LNCaP clone FGC (cell line): ENCODE measurements around the gene SLC12A3.
"Not testable (repeated sequence)": the region's sequence is repeated elsewhere in the genome, so short reads cannot be mapped to it uniquely, and the experiment has no call there.

Experiments
- DNase-seq: peaks from one replicate; pipeline ENCODE4 v3.0.0-alpha.2; 2011; ENCODE audit warnings: low read depth
- H3K4me3 ChIP-seq: 2 replicates; pipeline ENCODE4 v1.5.1; 2011; ENCODE audit warnings: mild to moderate bottlenecking, low read depth, low read length, control low read depth
- TF ChIP-seq, protein P1 (sequence below): IDR thresholded peaks from 2 replicates; pipeline ENCODE4 v1.5.1; 2012; ENCODE audit warnings: mild to moderate bottlenecking; ENCODE audit not compliant: control insufficient read depth, insufficient read depth; ENCODE audit errors: extremely low read depth

Gene SLC12A3

GRCh38 chr16:56868175-56868574, 3.2 kb downstream of the SLC12A3 start:
- H3K4me3 ChIP-seq: no peak overlapping the region
- no peak for DNase-seq
- TF ChIP-seq, protein P1, sequence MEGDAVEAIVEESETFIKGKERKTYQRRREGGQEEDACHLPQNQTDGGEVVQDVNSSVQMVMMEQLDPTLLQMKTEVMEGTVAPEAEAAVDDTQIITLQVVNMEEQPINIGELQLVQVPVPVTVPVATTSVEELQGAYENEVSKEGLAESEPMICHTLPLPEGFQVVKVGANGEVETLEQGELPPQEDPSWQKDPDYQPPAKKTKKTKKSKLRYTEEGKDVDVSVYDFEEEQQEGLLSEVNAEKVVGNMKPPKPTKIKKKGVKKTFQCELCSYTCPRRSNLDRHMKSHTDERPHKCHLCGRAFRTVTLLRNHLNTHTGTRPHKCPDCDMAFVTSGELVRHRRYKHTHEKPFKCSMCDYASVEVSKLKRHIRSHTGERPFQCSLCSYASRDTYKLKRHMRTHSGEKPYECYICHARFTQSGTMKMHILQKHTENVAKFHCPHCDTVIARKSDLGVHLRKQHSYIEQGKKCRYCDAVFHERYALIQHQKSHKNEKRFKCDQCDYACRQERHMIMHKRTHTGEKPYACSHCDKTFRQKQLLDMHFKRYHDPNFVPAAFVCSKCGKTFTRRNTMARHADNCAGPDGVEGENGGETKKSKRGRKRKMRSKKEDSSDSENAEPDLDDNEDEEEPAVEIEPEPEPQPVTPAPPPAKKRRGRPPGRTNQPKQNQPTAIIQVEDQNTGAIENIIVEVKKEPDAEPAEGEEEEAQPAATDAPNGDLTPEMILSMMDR: no peak

DNA sequence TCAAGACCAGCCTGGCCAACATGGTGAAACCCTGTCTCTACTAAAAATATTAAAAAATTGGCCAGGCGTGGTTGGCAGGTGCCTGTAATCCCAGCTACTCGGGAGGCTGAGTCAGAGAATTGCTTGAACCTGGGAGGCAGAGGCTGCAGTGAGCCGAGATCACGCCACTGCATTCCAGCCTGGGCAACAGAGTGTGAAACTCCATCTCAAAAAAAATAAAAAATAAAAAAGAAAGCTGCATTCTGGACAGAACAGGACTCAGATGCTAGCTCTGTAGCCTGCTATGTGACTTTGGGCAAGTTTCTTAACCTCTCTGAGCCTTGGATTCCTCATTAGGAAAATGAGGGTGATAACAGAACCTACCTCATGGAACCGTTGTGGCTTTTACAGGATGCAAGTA, 3.8 kb downstream of the SLC12A3 start:
- H3K4me3 ChIP-seq, DNase-seq: not testable (repeated sequence)

DNA sequence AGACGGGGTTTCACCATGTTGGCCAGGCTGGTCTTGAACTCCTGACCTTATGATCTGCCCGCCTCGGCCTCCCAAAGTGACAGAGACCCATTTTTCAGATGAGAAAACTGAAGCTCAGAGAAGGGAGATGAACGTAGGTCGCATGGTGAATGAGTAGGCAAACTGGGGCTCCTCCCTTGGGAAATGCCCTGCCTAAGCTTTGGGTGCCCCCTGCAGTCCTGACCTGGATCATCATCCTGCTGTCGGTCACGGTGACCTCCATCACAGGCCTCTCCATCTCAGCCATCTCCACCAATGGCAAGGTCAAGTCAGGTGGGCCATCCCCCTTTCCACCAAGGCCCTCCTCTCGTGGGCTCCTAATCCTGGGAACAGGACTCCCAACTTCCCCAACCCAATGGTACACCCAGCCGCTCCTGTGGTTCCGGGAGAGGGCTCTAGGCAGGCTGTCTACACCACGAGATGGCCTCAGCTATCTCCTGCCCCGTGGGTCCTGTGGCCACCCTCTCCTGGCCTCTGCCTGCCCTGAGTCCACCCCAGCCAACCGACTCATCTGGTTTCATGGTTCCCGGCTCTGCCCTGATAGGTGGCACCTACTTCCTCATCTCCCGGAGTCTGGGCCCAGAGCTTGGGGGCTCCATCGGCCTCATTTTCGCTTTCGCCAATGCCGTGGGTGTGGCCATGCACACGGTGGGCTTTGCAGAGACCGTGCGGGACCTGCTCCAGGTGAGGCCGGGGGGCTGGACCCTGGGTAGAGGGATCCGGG, 4.7 kb downstream of the SLC12A3 start:
- H3K4me3 ChIP-seq: no peak overlapping the region
- TF ChIP-seq, protein P1: peak; percentile 33
- no peak for DNase-seq

- H3K4me3 ChIP-seq: no peak overlapping the region
- TF ChIP-seq, protein P1: no peak
- DNase-seq: no peak
Observed at GRCh38 chr16:56870276-56870888, 5.4 kb downstream of the SLC12A3 start.

DNA sequence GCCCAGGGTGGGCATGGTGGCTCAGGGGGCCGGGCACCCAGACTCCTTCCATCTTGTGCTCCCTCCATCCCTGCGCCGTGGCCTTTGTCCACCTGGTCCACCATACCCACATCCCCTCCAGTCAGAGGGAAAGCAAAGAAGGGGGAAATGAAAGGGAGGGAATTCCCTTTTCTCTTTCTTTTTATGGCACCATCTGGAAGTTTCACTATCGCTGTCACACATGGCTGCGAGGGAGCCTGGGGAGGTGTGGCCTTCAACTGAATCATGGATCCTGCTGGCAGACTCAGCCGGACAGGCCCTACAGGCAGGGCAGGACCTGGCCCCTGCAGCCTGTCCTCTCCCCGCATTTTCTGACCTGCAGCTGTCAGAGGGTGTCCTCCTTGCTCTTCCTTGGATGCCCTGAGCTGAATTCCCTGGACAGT, 6.2 kb downstream of the SLC12A3 start:
- no peak for DNase-seq
- H3K4me3 ChIP-seq: no peak overlapping the region

DNA sequence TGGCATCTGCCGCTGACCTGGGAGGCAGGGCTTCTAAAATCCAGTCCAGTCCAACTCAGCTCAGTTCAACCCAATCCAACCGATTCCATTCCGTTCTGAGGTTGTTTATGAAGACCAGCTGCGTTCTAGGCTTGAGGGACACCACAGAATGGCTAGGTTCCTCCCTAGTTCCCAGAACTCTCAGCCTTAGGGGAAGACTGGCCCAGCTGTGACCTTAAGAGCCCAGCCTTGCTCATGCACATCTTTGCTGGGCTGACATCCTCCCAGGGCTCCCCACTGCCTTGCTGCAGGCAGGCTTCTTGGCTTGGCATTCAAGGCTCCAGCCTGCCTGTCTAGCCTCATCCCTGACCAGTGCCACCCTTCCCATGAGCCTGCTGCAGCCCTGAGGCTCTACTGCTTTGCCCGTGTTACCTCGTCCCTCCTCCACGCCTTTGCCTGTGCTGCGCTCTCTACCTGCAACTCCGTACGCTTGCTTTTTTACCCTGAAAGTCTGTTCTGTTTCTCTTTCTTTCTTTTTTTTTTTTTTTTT, 7.9 kb downstream of the SLC12A3 start:
- TF ChIP-seq, protein P1: no peak
- no peak for DNase-seq

More for the DNA sequence above, 6.2 kb downstream of the SLC12A3 start:
- TF ChIP-seq, protein P1: no peak

DNA sequence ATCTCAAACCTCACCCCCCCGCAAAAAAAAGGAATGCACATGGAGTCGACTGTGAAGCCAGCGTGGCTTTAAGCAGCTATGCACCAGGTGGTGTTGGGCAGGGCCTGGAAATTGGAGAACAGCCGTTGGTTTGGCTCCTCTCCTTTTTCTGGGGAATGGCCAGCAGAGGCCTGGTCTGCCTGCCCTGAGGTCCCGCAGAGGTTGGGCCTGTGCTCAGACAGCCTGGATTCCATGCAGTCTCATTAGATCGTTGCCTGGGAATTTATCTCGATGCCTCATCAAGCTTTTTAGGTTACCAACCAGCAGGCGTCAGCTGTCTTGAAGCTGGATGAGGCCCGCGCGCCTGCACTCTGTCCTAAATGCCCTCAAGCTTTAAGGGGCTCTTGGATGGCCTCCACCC, 9.8 kb downstream of the SLC12A3 start:
- DNase-seq: no peak
- TF ChIP-seq, protein P1: no peak
- H3K4me3 ChIP-seq: no peak overlapping the region

More for the DNA sequence above, 7.9 kb downstream of the SLC12A3 start:
- H3K4me3 ChIP-seq: no peak overlapping the region
